MV-4-11 (cell line): ENCODE measurements around the gene PTPRT.

Experiments used
- DNase-seq: peaks from one replicate; lab custom pipeline; 2025; lab: John Stamatoyannopoulos, UW

Gene PTPRT

GRCh38 chr20:43189554-43190331 is at the start of gene PTPRT:
TSS of gene PTPRT (minus strand) at chr20:43189906. CDS start at chr20:43189733, 173 bp downstream.
- no peak for DNase-seq

GRCh38 chr20:43238833-43239232 is 49.1 kb upstream of the PTPRT start:
- DNase-seq, result no peak

- DNase-seq, result no peak
These were observed 48.6 kb upstream of the PTPRT start for GRCh38 chr20:43238266-43238665.

GRCh38 chr20:43237651-43238168 is 48.0 kb upstream of the PTPRT start:
- DNase-seq, result no peak

GRCh38 chr20:43235998-43236397 is 46.3 kb upstream of the PTPRT start:
- no peak for DNase-seq

- DNase-seq, result no peak
These were observed 42.1 kb upstream of the PTPRT start for GRCh38 chr20:43231829-43232228.

GRCh38 chr20:43229696-43230095 is 40.0 kb upstream of the PTPRT start:
- no peak for DNase-seq

- DNase-seq, result no peak
These were observed 30.9 kb upstream of the PTPRT start for GRCh38 chr20:43220612-43221011.

GRCh38 chr20:43210901-43211300 is 21.2 kb upstream of the PTPRT start:
- DNase-seq, result no peak

- no peak for DNase-seq
These were observed 20.1 kb upstream of the PTPRT start for GRCh38 chr20:43209831-43210230.

- DNase-seq, result no peak
These were observed 16.0 kb upstream of the PTPRT start for GRCh38 chr20:43205699-43206098.

- no peak for DNase-seq
These were observed 12.4 kb upstream of the PTPRT start for GRCh38 chr20:43202100-43202499.

- no peak for DNase-seq
These were observed 8.9 kb upstream of the PTPRT start for GRCh38 chr20:43198607-43199006.

- DNase-seq, result no peak
These were observed 6.5 kb upstream of the PTPRT start for GRCh38 chr20:43196243-43196642.

- DNase-seq, result no peak
These were observed 4.4 kb upstream of the PTPRT start for GRCh38 chr20:43194137-43194536.

- DNase-seq, result no peak
These were observed 3.7 kb upstream of the PTPRT start for GRCh38 chr20:43193443-43193842.

GRCh38 chr20:43191946-43192863 is 2.5 kb upstream of the PTPRT start:
- DNase-seq, result no peak

- DNase-seq, result no peak
These were observed 1.4 kb upstream of the PTPRT start for GRCh38 chr20:43191143-43191542.

- DNase-seq, result no peak
These were observed 737 bp upstream of the PTPRT start for GRCh38 chr20:43190332-43190953.

- DNase-seq, result no peak
These were observed 699 bp downstream of the PTPRT start for GRCh38 chr20:43188861-43189553.

- no peak for DNase-seq
These were observed 1.5 kb downstream of the PTPRT start for GRCh38 chr20:43188234-43188653.
